A549 (cell line): ENCODE measurements around the gene RAD23B. TPM values are rescaled to one million over a fixed set of nuclear protein-coding genes. Genes with fewer than 3 reads are reported as not detected.

Experiments
- ATAC-seq, 2 experiments: fragments of 200-7000 bp in 1 of 2; fragments of >200 bp in 1 of 2; cut with Nextera tagmentation in 1 of 2; cut with Tn5 transposase in 1 of 2; 3 replicates each; pipeline versions ENCODE4 v1.8.0 to v1.9.1; 2018 to 2020; ENCODE audit warnings: mild to moderate bottlenecking in 1 of 2, moderate library complexity in 1 of 2
- CTCF ChIA-PET: fragments of 300-600 bp; sonication (Branson Sonifier 250); formaldehyde crosslinking; extraction: SDS; loops from one replicate; lab custom pipeline; 2021; ENCODE audit warnings: antibody characterized with exemption, inconsistent platforms; lab: Yijun Ruan, JAX
- POLR2A ChIA-PET: fragments of 350-600 bp; formaldehyde crosslinking; extraction: SDS; loops from one replicate; lab custom pipeline; 2021; ENCODE audit warnings: antibody characterized with exemption, inconsistent platforms; lab: Yijun Ruan, JAX
- DNase-seq, 2 experiments: peaks; one replicate each; pipeline versions ENCODE4 v3.0.0 to v3.0.0-alpha.2; 2011 to 2016; ENCODE audit warnings: low read depth in 1 of 2, low spot score in 1 of 2
- FAIRE-seq: peaks from 2 replicates; lab custom pipeline; 2011; peaks lifted over from hg19 to GRCh38; lab: Jason Lieb, UNC
- H3K27ac ChIP-seq, 2 experiments: fragments of >200 bp; sonication (Bioruptor Twin); formaldehyde crosslinking; 3 replicates each; pipeline ENCODE4 v1.5.1; 2016 to 2017
- H3K4me1 ChIP-seq: fragments of >200 bp; sonication (Bioruptor Twin); formaldehyde crosslinking; 3 replicates; pipeline ENCODE4 v1.6.1; 2016
- H3K4me2 ChIP-seq: fragments of >200 bp; sonication (Bioruptor Twin); formaldehyde crosslinking; 3 replicates; pipeline ENCODE4 v1.6.1; 2016
- H3K4me3 ChIP-seq: fragments of >200 bp; sonication (Bioruptor Twin); formaldehyde crosslinking; 3 replicates; pipeline ENCODE4 v1.5.1; 2016
- H3K9me3 ChIP-seq: fragments of >200 bp; sonication (Bioruptor Twin); formaldehyde crosslinking; 3 replicates; pipeline ENCODE4 v1.6.1; 2016
- CBX2 ChIP-seq: fragments of 200-600 bp; sonication (generic); IDR thresholded peaks from 2 replicates; pipeline ENCODE4 v1.6.1; 2016; ENCODE audit warnings: low read depth, mild to moderate bottlenecking, borderline replicate concordance
- CEBPB ChIP-seq, 2 experiments: fragments of >200 bp in 1 of 2; sonication (Bioruptor Twin) in 1 of 2; formaldehyde crosslinking in 1 of 2; IDR thresholded peaks; 2 replicates each; pipeline ENCODE4 v1.6.1; 2012 to 2016
- CHD2 ChIP-seq: fragments of 150-350 bp; IDR thresholded peaks from 2 replicates; pipeline ENCODE4 v1.6.1; 2014; ENCODE audit warnings: low read length; ENCODE audit not compliant: partially characterized antibody
- EHF ChIP-seq: fragments of 250-450 bp; sonication (Bioruptor Pico); IDR thresholded peaks from 2 replicates; pipeline ENCODE4 v1.5.0; 2020; ENCODE audit warnings: mild to moderate bottlenecking
- EHMT2 ChIP-seq: fragments of 200-600 bp; sonication (generic); IDR thresholded peaks from 2 replicates; pipeline ENCODE4 v1.6.1; 2016; ENCODE audit warnings: antibody characterized with exemption, low read depth, mild to moderate bottlenecking, moderate library complexity
- EP300 ChIP-seq, 2 experiments: fragments of >200 bp; sonication (Bioruptor Twin); formaldehyde crosslinking; IDR thresholded peaks; 2 replicates in 1 of 2; 3 replicates in 1 of 2; pipeline ENCODE4 v1.6.1; 2016 to 2017
- HDAC2 ChIP-seq: fragments of 200-600 bp; sonication (generic); IDR thresholded peaks from 2 replicates; pipeline ENCODE4 v1.6.1; 2016
- HES2 ChIP-seq: fragments of >200 bp; sonication (Bioruptor Twin); formaldehyde crosslinking; IDR thresholded peaks from 2 replicates; pipeline ENCODE4 v1.6.1; 2016
- HOXB13 ChIP-seq: fragments of 250-450 bp; sonication (Bioruptor Pico); IDR thresholded peaks from 2 replicates; pipeline ENCODE4 v1.5.0; 2020; ENCODE audit warnings: low read depth, mild to moderate bottlenecking, moderate library complexity
- JUNB ChIP-seq: fragments of >200 bp; sonication (Bioruptor Twin); formaldehyde crosslinking; IDR thresholded peaks from 2 replicates; pipeline ENCODE4 v1.6.1; 2016
- KDM1A ChIP-seq: fragments of 200-600 bp; sonication (generic); IDR thresholded peaks from 2 replicates; pipeline ENCODE4 v1.6.1; 2016; ENCODE audit warnings: low read depth, mild to moderate bottlenecking
- KDM5A ChIP-seq: fragments of 200-600 bp; sonication (generic); IDR thresholded peaks from 2 replicates; pipeline ENCODE4 v1.6.1; 2016; ENCODE audit warnings: antibody characterized with exemption, mild to moderate bottlenecking
- MAFK ChIP-seq: fragments of 450-650 bp; IDR thresholded peaks from 2 replicates; pipeline ENCODE4 v1.6.1; 2014; ENCODE audit not compliant: partially characterized antibody
- NPAS2 ChIP-seq: fragments of 250-450 bp; sonication (Bioruptor Pico); IDR thresholded peaks from 2 replicates; pipeline ENCODE4 v1.8.0; 2022; ENCODE audit warnings: mild to moderate bottlenecking, moderate library complexity, borderline replicate concordance
- POLR2AphosphoS2 ChIP-seq: conservative IDR thresholded peaks from 2 replicates; pipeline ENCODE4 v1.6.1; 2012; ENCODE audit warnings: low read length, improper control_type of control experiment, inconsistent platforms
- RARB ChIP-seq: fragments of 250-450 bp; sonication (Bioruptor Pico); IDR thresholded peaks from 2 replicates; pipeline ENCODE4 v1.8.0; 2021; ENCODE audit warnings: mild to moderate bottlenecking, moderate library complexity
- TFCP2L1 ChIP-seq: fragments of 250-450 bp; sonication (Bioruptor Pico); IDR thresholded peaks from 2 replicates; pipeline ENCODE4 v1.5.0; 2021; ENCODE audit warnings: mild to moderate bottlenecking
- ZC3H11A ChIP-seq: fragments of 450-650 bp; IDR thresholded peaks from 2 replicates; pipeline ENCODE4 v1.6.1; 2014; ENCODE audit warnings: antibody characterized with exemption, mild to moderate bottlenecking
- ZFP36 ChIP-seq: fragments of 450-650 bp; IDR thresholded peaks from 2 replicates; pipeline ENCODE4 v1.6.1; 2014; ENCODE audit warnings: borderline replicate concordance; ENCODE audit not compliant: partially characterized antibody
- ZNF302 ChIP-seq: fragments of 250-450 bp; sonication (Bioruptor Pico); IDR thresholded peaks from 2 replicates; pipeline ENCODE4 v1.9.0; 2021; ENCODE audit warnings: inconsistent platforms, mild to moderate bottlenecking, moderate library complexity
- WGBS: methylation state at CpG from one replicate; pipeline ENCODE4 v1.1.6; 2017; ENCODE audit errors: missing lambda C conversion rate; 5-methylcytosine and 5-hydroxymethylcytosine counted together
- polyA plus RNA-seq, 4 experiments: library from polyadenylated mRNA; depleted of rRNA in 3 of 4; stranded (reverse); fragments of >200 nt; fragmentation: RNase III in 1 of 4; extraction: RNeasy Plus Mini Kit Qiagen cat#74134 plus additional on column Dnase treatment in 1 of 4; gene quantifications; 2 replicates in 3 of 4; 3 replicates in 1 of 4; pipeline ENCODE4 v1.2.3, GENCODE V29; 2011 to 2017
- TF ChIP-seq, protein P1 (sequence below): fragments of >200 bp; sonication (Bioruptor Twin); formaldehyde crosslinking; IDR thresholded peaks from 3 replicates; pipeline ENCODE4 v1.5.1; 2016
- TF ChIP-seq, protein P2 (sequence below): fragments of 450-650 bp; IDR thresholded peaks from 2 replicates; pipeline ENCODE4 v1.6.1; 2014; ENCODE audit warnings: antibody characterized with exemption
- TF ChIP-seq, protein P3 (sequence below): IDR thresholded peaks from 2 replicates; pipeline ENCODE4 v1.6.1; 2012; ENCODE audit warnings: low read depth, borderline replicate concordance
- TF ChIP-seq, protein P4 (sequence below): fragments of 250-450 bp; sonication (Bioruptor Pico); IDR thresholded peaks from 2 replicates; pipeline ENCODE4 v1.5.0; 2021; ENCODE audit warnings: mild to moderate bottlenecking, moderate library complexity, borderline replicate concordance

RAD23B gene
- polyA plus RNA-seq, 2 of the 4 experiments (the other 2 are of a cell fraction): 136 to 195 TPM

- H3K9me3 ChIP-seq: no peaks in the 10 kb centered on the region
- DNase-seq: no peak
- no peak overlapping the region for H3K4me3 ChIP-seq
- WGBS: 78% methylated on average over 2 of the region's 2 CpGs
- peak overlapping the region; percentile 0 to 80; a peak in 4 of 6 replicates for H3K27ac ChIP-seq
- ChIA-PET CTCF (interaction anchor here (1.2 to 3.3 kb wide), 3 partner anchors 9 to 96 kb away, joined by 3 to 14 read pairs (median 4); no protein-coding TSS in a partner anchor), POLR2A (interaction anchor here (1.6 kb wide), 1 partner anchor 14 kb away, joined by 7 read pairs; the partner anchor contains the start of gene RAD23B)
- TF ChIP-seq EHMT2: no peak
- TF ChIP-seq, protein P1, sequence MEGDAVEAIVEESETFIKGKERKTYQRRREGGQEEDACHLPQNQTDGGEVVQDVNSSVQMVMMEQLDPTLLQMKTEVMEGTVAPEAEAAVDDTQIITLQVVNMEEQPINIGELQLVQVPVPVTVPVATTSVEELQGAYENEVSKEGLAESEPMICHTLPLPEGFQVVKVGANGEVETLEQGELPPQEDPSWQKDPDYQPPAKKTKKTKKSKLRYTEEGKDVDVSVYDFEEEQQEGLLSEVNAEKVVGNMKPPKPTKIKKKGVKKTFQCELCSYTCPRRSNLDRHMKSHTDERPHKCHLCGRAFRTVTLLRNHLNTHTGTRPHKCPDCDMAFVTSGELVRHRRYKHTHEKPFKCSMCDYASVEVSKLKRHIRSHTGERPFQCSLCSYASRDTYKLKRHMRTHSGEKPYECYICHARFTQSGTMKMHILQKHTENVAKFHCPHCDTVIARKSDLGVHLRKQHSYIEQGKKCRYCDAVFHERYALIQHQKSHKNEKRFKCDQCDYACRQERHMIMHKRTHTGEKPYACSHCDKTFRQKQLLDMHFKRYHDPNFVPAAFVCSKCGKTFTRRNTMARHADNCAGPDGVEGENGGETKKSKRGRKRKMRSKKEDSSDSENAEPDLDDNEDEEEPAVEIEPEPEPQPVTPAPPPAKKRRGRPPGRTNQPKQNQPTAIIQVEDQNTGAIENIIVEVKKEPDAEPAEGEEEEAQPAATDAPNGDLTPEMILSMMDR: no peak
- TF ChIP-seq CEBPB (IDR thresholded peaks at IDR 0.05): no peak
- TF ChIP-seq CHD2: no peak
- TF ChIP-seq ZFP36: no peak
- TF ChIP-seq EP300 (IDR thresholded peaks at IDR 0.05): no peak
- no peak for TF ChIP-seq KDM5A
- no peak for TF ChIP-seq HOXB13 (CRISPR knock-in tag)
- TF ChIP-seq JUNB: no peak
- TF ChIP-seq, protein P2, sequence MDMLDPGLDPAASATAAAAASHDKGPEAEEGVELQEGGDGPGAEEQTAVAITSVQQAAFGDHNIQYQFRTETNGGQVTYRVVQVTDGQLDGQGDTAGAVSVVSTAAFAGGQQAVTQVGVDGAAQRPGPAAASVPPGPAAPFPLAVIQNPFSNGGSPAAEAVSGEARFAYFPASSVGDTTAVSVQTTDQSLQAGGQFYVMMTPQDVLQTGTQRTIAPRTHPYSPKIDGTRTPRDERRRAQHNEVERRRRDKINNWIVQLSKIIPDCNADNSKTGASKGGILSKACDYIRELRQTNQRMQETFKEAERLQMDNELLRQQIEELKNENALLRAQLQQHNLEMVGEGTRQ: no peak
- TF ChIP-seq, protein P3, sequence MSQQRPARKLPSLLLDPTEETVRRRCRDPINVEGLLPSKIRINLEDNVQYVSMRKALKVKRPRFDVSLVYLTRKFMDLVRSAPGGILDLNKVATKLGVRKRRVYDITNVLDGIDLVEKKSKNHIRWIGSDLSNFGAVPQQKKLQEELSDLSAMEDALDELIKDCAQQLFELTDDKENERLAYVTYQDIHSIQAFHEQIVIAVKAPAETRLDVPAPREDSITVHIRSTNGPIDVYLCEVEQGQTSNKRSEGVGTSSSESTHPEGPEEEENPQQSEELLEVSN: no peak
- TF ChIP-seq HDAC2: no peak
- no peak for TF ChIP-seq ZNF302 (CRISPR knock-in tag)
- TF ChIP-seq NPAS2 (CRISPR knock-in tag): no peak
- no peak for TF ChIP-seq POLR2AphosphoS2
- peak overlapping the region; percentile 75 for H3K4me2 ChIP-seq
- ATAC-seq: no peak
- FAIRE-seq: no peak
- peaks cover 38% of the 10 kb centered on the region for H3K4me1 ChIP-seq
These were observed 13.8 kb upstream of the RAD23B start for GRCh38 chr9:107269254-107269653.

GRCh38 chr9:107269681-107270080 lies 13.4 kb upstream of the RAD23B start:
- Histone ChIP-seq H3K4me1 (peaks cover 43% of the 10 kb centered on the region), H3K4me2 (peak overlapping the region; percentile 75), H3K9me3 (no peaks in the 10 kb centered on the region), H3K4me3 (no peak overlapping the region), H3K27ac (peak overlapping the region; percentile 9 to 68)
- no peak for TF ChIP-seq EHF
- peak; percentile 89 to 91 for TF ChIP-seq CEBPB (IDR thresholded peaks at IDR 0.05)
- peak; percentile 42; the same call in 1 of the 2 replicates for TF ChIP-seq HES2
- POLR2A ChIA-PET: interaction anchor here (1.6 kb wide), 1 partner anchor 14 kb away, joined by 7 read pairs; the partner anchor contains the start of gene RAD23B
- no peak for ATAC-seq
- no peak for DNase-seq
- peak; percentile 28 for FAIRE-seq
- 44% methylated on average over 4 of the region's 4 CpGs for WGBS
- CTCF ChIA-PET: interaction anchor here (0.8 to 3.3 kb wide), 4 partner anchors 9 to 163 kb away, joined by 3 to 14 read pairs (median 4); no protein-coding TSS in a partner anchor

- H3K4me1 ChIP-seq: peaks cover 46% of the 10 kb centered on the region
- WGBS: 27% methylated on average over 1 of the region's 1 CpG
- peak overlapping the region; percentile 9 to 68 for H3K27ac ChIP-seq
- POLR2A ChIA-PET: interaction anchor here (1.6 kb wide), 1 partner anchor 13 kb away, joined by 7 read pairs; the partner anchor contains the start of gene RAD23B
- H3K4me2 ChIP-seq: peak overlapping the region; percentile 75
- ATAC-seq: no peak
- no peak for DNase-seq
- H3K4me3 ChIP-seq: no peak overlapping the region
- CTCF ChIA-PET: interaction anchor here (0.8 to 3.3 kb wide), 4 partner anchors 10 to 163 kb away, joined by 3 to 14 read pairs (median 4); no protein-coding TSS in a partner anchor
- no peaks in the 10 kb centered on the region for H3K9me3 ChIP-seq
- FAIRE-seq: no peak
- TF ChIP-seq RARB (CRISPR knock-in tag) (no peak), HDAC2 (no peak), ZC3H11A (no peak), CBX2 (no peak), KDM1A (no peak), TFCP2L1 (CRISPR knock-in tag) (no peak), KDM5A (no peak), MAFK (no peak)
- TF ChIP-seq, protein P1: no peak
- TF ChIP-seq, protein P4, sequence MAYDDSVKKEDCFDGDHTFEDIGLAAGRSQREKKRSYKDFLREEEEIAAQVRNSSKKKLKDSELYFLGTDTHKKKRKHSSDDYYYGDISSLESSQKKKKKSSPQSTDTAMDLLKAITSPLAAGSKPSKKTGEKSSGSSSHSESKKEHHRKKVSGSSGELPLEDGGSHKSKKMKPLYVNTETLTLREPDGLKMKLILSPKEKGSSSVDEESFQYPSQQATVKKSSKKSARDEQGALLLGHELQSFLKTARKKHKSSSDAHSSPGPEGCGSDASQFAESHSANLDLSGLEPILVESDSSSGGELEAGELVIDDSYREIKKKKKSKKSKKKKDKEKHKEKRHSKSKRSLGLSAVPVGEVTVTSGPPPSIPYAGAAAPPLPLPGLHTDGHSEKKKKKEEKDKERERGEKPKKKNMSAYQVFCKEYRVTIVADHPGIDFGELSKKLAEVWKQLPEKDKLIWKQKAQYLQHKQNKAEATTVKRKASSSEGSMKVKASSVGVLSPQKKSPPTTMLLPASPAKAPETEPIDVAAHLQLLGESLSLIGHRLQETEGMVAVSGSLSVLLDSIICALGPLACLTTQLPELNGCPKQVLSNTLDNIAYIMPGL: no peak
These were observed 13.0 kb upstream of the RAD23B start for GRCh38 chr9:107270082-107270481.
